Osteoblast (primary cell): Measurements from ENCODE around the gene JCAD. TPM values are rescaled to one million over a fixed set of nuclear protein-coding genes. Genes with fewer than 3 reads are reported as not detected.

ENCODE experiments used
- DNase-seq: peaks from one replicate; pipeline ENCODE4 v3.0.0; 2011; ENCODE audit warnings: low spot score, mixed read lengths; ENCODE audit not compliant: insufficient read length; ENCODE audit errors: missing footprints
- H2AFZ ChIP-seq: 2 replicates; pipeline ENCODE4 v1.6.0; 2011; ENCODE audit warnings: mild to moderate bottlenecking, low read length
- H3K27ac ChIP-seq: 2 replicates; pipeline ENCODE4 v1.5.1; 2011; ENCODE audit warnings: mild to moderate bottlenecking, low read depth, low read length, moderate library complexity
- H3K27me3 ChIP-seq: 2 replicates; pipeline ENCODE4 v1.6.0; 2012; ENCODE audit warnings: mild to moderate bottlenecking, control low read depth, inconsistent platforms, low read length, moderate library complexity; ENCODE audit not compliant: insufficient read depth
- H3K36me3 ChIP-seq: 2 replicates; pipeline ENCODE4 v1.5.1; 2011; ENCODE audit warnings: mild to moderate bottlenecking, low read length, control low read depth, moderate library complexity; ENCODE audit not compliant: insufficient read depth
- H3K4me1 ChIP-seq: 2 replicates; pipeline ENCODE4 v1.5.1; 2011; ENCODE audit warnings: mild to moderate bottlenecking, low read length, control low read depth, moderate library complexity; ENCODE audit not compliant: insufficient read depth
- H3K4me2 ChIP-seq: 2 replicates; pipeline ENCODE4 v1.6.0; 2011; ENCODE audit warnings: mild to moderate bottlenecking, low read length; ENCODE audit not compliant: insufficient read depth
- H3K4me3 ChIP-seq: fragments of 200-600 bp; sonication (generic); 3 replicates; pipeline ENCODE4 v1.5.1; 2012; ENCODE audit warnings: mild to moderate bottlenecking, low read length, inconsistent platforms; ENCODE audit not compliant: insufficient read depth
- H3K79me2 ChIP-seq: 2 replicates; pipeline ENCODE4 v1.6.0; 2012; ENCODE audit warnings: mild to moderate bottlenecking, low read length, control low read depth, inconsistent platforms; ENCODE audit not compliant: insufficient read depth
- H3K9me3 ChIP-seq: 2 replicates; pipeline ENCODE4 v1.5.1; 2011; ENCODE audit warnings: low read depth, low read length, control low read depth
- H4K20me1 ChIP-seq: 2 replicates; pipeline ENCODE4 v1.6.0; 2012; ENCODE audit warnings: mild to moderate bottlenecking, low read length, control low read depth; ENCODE audit not compliant: insufficient read depth
- total RNA-seq: library from RNA; depleted of rRNA; stranded (reverse); fragments of >200 nt; gene quantifications from 2 replicates; pipeline ENCODE4 v1.2.3, GENCODE V29; 2012
- TF ChIP-seq, protein P1 (sequence below): IDR thresholded peaks from 2 replicates; pipeline ENCODE4 v1.5.1; 2011; ENCODE audit warnings: mild to moderate bottlenecking, low read depth, low read length, moderate library complexity; ENCODE audit errors: extremely low read depth

JCAD gene
- total RNA-seq, 1 donor: 47.0 TPM

DNA sequence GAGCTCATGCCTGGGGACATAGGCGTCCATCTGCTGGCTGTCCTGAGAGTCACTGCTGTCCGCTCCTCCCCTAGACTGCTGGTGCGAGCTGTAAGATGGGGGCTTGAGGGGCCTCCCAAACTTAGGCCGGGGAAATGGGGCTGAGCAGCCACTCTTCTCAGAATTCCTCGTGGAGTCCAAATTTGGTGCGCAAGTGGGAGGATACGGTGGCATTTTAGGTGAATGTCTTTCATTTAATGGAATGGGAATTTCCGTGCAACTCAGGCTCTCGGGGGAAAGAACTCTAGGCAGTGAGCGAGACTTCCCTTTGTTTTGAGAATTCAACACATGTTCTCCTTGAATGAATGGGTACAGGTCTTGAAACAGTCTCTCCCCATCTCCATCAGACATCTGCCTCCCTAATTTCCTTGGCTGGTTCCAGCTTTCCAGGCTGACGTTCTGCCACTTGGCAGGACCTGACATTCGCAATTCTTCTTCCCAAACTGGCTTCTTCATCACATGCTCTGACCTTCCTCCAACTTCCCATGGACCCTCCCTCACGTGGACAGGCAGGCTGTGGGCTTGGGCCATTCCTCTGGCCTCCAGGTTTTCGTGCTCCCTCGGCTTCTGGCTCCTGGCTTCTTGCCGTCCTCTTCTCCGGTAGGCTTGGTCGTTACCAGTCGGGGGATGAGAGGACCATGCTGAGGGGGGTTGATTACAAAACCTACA is 30.1 kb downstream of the JCAD start:
- TF ChIP-seq, protein P1, sequence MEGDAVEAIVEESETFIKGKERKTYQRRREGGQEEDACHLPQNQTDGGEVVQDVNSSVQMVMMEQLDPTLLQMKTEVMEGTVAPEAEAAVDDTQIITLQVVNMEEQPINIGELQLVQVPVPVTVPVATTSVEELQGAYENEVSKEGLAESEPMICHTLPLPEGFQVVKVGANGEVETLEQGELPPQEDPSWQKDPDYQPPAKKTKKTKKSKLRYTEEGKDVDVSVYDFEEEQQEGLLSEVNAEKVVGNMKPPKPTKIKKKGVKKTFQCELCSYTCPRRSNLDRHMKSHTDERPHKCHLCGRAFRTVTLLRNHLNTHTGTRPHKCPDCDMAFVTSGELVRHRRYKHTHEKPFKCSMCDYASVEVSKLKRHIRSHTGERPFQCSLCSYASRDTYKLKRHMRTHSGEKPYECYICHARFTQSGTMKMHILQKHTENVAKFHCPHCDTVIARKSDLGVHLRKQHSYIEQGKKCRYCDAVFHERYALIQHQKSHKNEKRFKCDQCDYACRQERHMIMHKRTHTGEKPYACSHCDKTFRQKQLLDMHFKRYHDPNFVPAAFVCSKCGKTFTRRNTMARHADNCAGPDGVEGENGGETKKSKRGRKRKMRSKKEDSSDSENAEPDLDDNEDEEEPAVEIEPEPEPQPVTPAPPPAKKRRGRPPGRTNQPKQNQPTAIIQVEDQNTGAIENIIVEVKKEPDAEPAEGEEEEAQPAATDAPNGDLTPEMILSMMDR: no peak
- H3K27me3 ChIP-seq: no peaks in the 10 kb centered on the region
- H4K20me1 ChIP-seq: peaks cover 26% of the 10 kb centered on the region
- H3K79me2 ChIP-seq: peaks cover 34% of the 10 kb centered on the region
- H3K4me1 ChIP-seq: no peaks in the 10 kb centered on the region
- no peak overlapping the region for H3K4me2 ChIP-seq
- H3K9me3 ChIP-seq: no peaks in the 10 kb centered on the region
- H2AFZ ChIP-seq: no peak overlapping the region
- H3K36me3 ChIP-seq: peaks cover 52% of the 10 kb centered on the region
- DNase-seq: no peak
- no peak overlapping the region for H3K4me3 ChIP-seq
- no peak overlapping the region for H3K27ac ChIP-seq

DNA sequence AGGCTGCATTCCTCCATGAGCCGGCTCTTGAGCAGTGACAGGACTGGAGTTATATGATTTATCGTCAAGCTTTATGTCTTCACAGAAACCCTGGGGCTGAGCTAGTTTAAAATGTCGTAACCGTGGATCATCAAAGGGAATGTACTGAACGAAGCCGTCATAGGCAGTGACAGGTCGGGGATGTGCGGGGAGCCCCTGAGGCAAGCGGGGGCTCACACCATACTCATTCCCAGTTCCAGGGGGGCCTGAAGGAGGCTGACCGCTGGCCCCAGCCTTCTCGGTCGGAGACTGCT is 30.7 kb downstream of the JCAD start:
- Histone ChIP-seq H3K4me1 (no peaks in the 10 kb centered on the region), H3K79me2 (peaks cover 35% of the 10 kb centered on the region), H3K4me3 (no peak overlapping the region), H3K36me3 (peaks cover 52% of the 10 kb centered on the region), H3K27me3 (no peaks in the 10 kb centered on the region), H4K20me1 (peaks cover 26% of the 10 kb centered on the region), H3K27ac (no peak overlapping the region), H3K4me2 (no peak overlapping the region), H3K9me3 (no peaks in the 10 kb centered on the region), H2AFZ (no peak overlapping the region)
- TF ChIP-seq, protein P1: no peak
- no peak for DNase-seq

DNA sequence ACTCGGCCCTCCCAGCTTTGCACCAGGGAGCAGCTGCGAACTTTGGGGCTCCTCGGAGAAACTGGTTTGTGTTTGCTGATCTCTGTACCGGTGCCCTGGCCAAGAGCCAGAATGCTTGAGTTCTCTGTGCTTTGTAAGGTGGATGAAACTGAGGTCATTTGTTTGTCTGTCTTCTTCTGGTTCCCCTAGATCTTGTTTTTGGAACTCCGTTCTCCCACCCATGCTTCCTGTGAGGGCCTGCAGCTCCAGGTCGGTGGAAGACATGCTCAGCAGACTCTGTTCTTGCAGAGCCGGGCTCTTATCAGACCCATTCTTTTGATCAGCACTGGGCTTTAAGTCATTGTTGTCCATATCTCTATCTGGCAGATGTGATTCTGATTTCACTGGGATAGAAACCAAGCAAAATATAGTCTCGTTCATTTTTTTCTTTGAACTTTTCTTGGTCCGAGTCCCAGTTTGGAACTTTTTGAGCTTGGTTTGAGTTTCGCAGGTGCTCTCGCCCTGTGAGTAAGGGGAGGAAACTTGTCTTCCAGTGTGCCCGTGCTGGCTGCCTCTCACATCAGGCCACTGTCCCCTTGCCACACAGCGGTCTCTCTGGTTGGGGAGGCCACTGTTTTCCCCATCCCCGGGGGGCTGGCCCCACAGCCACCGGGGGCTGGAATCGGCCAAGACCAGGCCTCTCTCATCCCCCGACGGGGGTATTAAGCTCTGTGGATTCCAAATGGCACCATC is 31.2 kb downstream of the JCAD start:
- Histone ChIP-seq H2AFZ (no peak overlapping the region), H3K79me2 (peaks cover 35% of the 10 kb centered on the region), H3K4me1 (no peaks in the 10 kb centered on the region), H3K36me3 (peaks cover 50% of the 10 kb centered on the region), H3K27ac (no peak overlapping the region), H4K20me1 (peaks cover 26% of the 10 kb centered on the region), H3K27me3 (no peaks in the 10 kb centered on the region), H3K4me3 (no peak overlapping the region), H3K4me2 (no peak overlapping the region), H3K9me3 (no peaks in the 10 kb centered on the region)
- TF ChIP-seq, protein P1: no peak
- DNase-seq: no peak
